ENCODE data around the gene ZNF619.
A peak's percentile ranks its signal among the peaks of the same experiment; 100 is the strongest.
"Not testable (repeated sequence)": the region's sequence is repeated elsewhere in the genome, so short reads cannot be mapped to it uniquely, and the experiment has no call there.

The ZNF619 gene

GRCh38 chr3:40455328-40455727, 21.6 kb upstream of the ZNF619 start:
- Histone ChIP-seq H3K27me3 (ENCODE audit: insufficient read depth, low read length) (no peaks in the 10 kb centered on the region), H3K9ac (ENCODE audit: low read depth, low read length) (no peak overlapping the region), H3K9me3 (ENCODE audit: insufficient read depth, low read depth, low read length) (no peaks in the 10 kb centered on the region), H3K4me1 (ENCODE audit: insufficient read depth, low read length) (peaks cover 12% of the 10 kb centered on the region; the same call in 1 of the 2 replicates), H3K4me3 (ENCODE audit: low read length) (no peak overlapping the region), H3K27ac (ENCODE audit: low read length) (no peak overlapping the region), H3K36me3 (ENCODE audit: insufficient read depth, low read depth, low read length) (peaks cover 27% of the 10 kb centered on the region)

DNA sequence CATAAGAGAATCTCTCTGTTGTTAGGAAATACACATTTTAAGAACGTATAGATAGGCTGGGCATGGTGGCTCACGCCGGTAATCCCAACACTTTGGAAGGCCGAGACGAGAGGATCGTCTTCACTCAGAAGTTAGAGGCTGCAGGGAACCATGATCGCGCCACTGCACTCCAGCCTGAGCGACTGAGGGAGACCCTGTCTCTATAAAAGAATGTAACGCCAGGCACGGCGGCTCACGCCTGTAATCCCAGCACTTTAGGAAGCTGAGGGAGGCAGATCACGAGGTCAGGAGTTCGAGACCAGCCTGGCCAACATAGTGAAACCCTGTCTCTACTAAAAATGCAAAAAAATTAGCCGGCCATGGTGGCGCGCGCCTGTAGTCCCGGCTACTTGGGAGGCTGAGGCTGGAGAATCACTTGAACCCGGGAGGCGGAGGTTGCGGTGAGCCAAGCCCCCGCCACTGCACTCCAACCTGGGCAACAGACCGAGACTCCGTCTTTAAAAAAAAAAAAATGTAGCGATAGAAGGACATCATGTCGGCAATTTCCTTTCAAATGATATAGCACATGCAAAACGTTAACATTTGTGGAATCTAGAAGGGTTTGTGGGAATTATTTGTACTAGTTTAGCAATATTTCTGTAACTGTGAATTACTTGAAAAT, 20.5 kb upstream of the ZNF619 start:
- Histone ChIP-seq H3K4me1 (ENCODE audit: insufficient read depth, low read length) (peaks cover 12% of the 10 kb centered on the region; the same call in 1 of the 2 replicates), H3K27ac (ENCODE audit: low read length) (peak overlapping the region; percentile 97), H3K27me3 (ENCODE audit: insufficient read depth, low read length) (no peaks in the 10 kb centered on the region), H3K9ac (ENCODE audit: low read depth, low read length) (peak overlapping the region; percentile 99), H3K36me3 (ENCODE audit: insufficient read depth, low read depth, low read length) (peaks cover 38% of the 10 kb centered on the region), H3K9me3 (ENCODE audit: insufficient read depth, low read depth, low read length) (no peaks in the 10 kb centered on the region), H3K4me3 (ENCODE audit: low read length) (peak overlapping the region; percentile 100)

DNA sequence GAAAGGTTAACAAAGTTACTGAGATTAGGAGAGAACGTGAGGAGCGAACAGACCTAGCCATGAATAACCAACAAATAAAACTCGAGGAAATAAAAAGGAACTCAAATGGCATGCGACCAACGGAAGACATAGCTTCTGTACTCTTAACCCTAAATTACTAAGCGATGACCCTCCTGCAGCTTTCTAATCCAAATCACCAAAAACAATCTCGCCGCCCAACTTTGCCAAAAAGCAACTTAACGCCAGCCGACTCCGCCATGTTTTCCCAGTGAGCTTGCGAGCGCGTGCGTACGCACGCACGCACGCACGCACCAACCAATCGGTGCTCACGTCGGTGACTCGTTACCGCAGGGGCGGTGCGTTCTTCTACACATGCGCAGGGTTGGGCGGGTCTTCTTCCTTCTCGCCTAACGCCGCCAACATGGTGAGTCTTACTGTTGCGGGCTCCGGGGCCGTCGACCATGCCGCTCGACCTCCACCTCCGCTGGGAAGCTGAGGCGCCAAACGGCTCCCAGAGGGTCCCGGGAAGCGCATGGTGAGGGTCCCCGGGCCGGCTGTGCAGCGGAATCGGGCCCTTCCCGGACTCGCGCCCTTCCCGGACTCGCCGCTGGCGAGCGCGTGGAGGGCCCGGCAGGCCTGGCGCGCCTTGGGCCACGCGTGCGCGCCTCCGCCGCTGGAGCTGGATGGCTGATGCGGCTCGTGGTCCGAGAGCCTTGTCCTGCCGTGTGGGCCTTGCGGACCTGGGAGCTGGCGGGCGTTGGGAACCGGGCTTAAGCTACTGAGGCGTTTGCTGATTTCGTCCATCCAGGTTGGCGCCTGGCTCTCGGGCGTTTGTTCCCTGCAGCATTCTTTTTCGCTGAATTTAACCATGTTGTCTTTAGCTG, 19.7 kb upstream of the ZNF619 start, which contains the start of gene RPL14:
Gene RPL14, plus strand, starts transcription at position 400 of the 884 bp plus-strand sequence. Its CDS starts 133 bp downstream, at position 533.
- H3K4me1 ChIP-seq (ENCODE audit: insufficient read depth, low read length) = peaks cover 12% of the 10 kb centered on the region; the same call in 1 of the 2 replicates
- peak within 1 kb of the TSS; percentile 100 for H3K4me3 ChIP-seq (ENCODE audit: low read length)
- no peaks in the 10 kb centered on the region for H3K27me3 ChIP-seq (ENCODE audit: insufficient read depth, low read length)
- peaks cover 46% of the 10 kb centered on the region for H3K36me3 ChIP-seq (ENCODE audit: insufficient read depth, low read depth, low read length)
- peak within 1 kb of the TSS; percentile 97 for H3K27ac ChIP-seq (ENCODE audit: low read length)
- H3K9ac ChIP-seq (ENCODE audit: low read depth, low read length) = peak within 1 kb of the TSS; percentile 99
- H3K9me3 ChIP-seq (ENCODE audit: insufficient read depth, low read depth, low read length) = no peaks in the 10 kb centered on the region

- peaks cover 12% of the 10 kb centered on the region; the same call in 1 of the 2 replicates for H3K4me1 ChIP-seq (ENCODE audit: insufficient read depth, low read length)
- no peaks in the 10 kb centered on the region for H3K9me3 ChIP-seq (ENCODE audit: insufficient read depth, low read depth, low read length)
- H3K4me3 ChIP-seq (ENCODE audit: low read length) = peak overlapping the region; percentile 100
- H3K9ac ChIP-seq (ENCODE audit: low read depth, low read length) = peak overlapping the region; percentile 99; the same call in 1 of the 2 replicates
- no peaks in the 10 kb centered on the region for H3K27me3 ChIP-seq (ENCODE audit: insufficient read depth, low read length)
- no peak overlapping the region for H3K27ac ChIP-seq (ENCODE audit: low read length)
- H3K36me3 ChIP-seq (ENCODE audit: insufficient read depth, low read depth, low read length) = peaks cover 57% of the 10 kb centered on the region
These were observed 18.4 kb upstream of the ZNF619 start for GRCh38 chr3:40458473-40458872.

DNA sequence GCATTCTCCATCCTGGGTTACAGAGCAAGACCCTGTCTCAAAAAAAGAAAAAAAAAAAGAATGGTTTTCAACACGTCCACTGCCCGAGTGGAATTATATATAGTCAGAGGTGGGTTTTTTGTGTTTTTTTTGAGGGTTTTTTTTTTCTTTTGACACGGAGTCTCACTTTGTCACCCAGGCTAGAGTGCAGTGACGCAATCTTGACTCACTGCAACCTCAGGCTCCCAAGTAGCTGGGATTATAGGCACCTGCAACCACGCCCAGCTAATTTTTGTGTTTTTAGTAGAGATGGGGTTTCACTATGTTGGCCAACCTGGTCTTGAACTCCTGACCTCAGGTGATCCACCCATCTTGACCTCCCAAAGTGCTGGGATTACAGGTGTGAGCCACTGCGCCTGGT, 16.4 kb upstream of the ZNF619 start:
- not testable (repeated sequence) for H3K9me3 ChIP-seq (ENCODE audit: insufficient read depth, low read depth, low read length); H3K9ac ChIP-seq (ENCODE audit: low read depth, low read length); H3K27ac ChIP-seq (ENCODE audit: low read length); H3K27me3 ChIP-seq (ENCODE audit: insufficient read depth, low read length); H3K4me3 ChIP-seq (ENCODE audit: low read length)
- Histone ChIP-seq H3K4me1 (ENCODE audit: insufficient read depth, low read length) (peaks cover 12% of the 10 kb centered on the region; the same call in 1 of the 2 replicates), H3K36me3 (ENCODE audit: insufficient read depth, low read depth, low read length) (peaks cover 77% of the 10 kb centered on the region)

DNA sequence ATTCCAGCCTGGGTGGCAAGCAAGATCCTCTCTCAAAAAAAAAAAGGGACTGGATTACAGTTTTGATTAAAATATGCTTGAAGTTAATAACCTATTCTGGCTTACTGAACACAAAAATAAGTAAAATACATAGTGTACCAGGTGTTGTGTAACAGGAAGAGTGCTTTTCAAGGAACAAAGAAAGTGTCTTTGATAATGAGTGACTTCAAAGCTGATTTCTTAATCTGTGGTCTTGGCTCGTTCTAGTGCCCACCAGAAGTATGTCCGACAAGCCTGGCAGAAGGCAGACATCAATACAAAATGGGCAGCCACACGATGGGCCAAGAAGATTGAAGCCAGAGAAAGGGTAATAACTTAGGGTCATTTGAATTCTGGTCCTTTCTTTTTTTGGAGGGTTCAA, 15.8 kb upstream of the ZNF619 start:
- peaks cover 79% of the 10 kb centered on the region for H3K36me3 ChIP-seq (ENCODE audit: insufficient read depth, low read depth, low read length)
- H3K27ac ChIP-seq (ENCODE audit: low read length) = no peak overlapping the region
- H3K27me3 ChIP-seq (ENCODE audit: insufficient read depth, low read length) = no peaks in the 10 kb centered on the region
- H3K9ac ChIP-seq (ENCODE audit: low read depth, low read length) = no peak overlapping the region
- no peaks in the 10 kb centered on the region for H3K9me3 ChIP-seq (ENCODE audit: insufficient read depth, low read depth, low read length)
- H3K4me3 ChIP-seq (ENCODE audit: low read length) = no peak overlapping the region
- peaks cover 12% of the 10 kb centered on the region; the same call in 1 of the 2 replicates for H3K4me1 ChIP-seq (ENCODE audit: insufficient read depth, low read length)

DNA sequence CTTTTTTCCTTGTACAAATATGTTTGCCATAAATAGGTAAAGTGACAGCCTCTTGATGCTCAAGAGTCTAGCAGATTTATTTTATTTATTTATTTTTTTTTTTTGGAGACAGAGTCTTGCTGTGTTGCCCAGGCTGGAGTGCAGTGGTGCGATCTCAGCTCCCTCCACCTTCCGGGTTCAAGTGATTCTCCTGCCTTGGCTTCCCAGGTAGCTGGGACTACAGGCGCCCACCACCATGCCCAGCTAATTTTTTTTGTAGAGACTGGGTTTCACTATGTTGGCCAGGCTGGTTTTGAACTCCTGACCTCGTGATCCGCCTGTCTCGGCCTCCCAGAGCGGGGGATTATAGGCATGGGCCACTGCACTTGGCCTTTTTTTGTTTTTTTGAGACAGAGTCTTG, 14.1 kb upstream of the ZNF619 start:
- H3K36me3 ChIP-seq (ENCODE audit: insufficient read depth, low read depth, low read length) = peaks cover 82% of the 10 kb centered on the region

GRCh38 chr3:40463579-40463978, 13.3 kb upstream of the ZNF619 start:
- Histone ChIP-seq H3K9ac (ENCODE audit: low read depth, low read length) (no peak overlapping the region), H3K4me3 (ENCODE audit: low read length) (no peak overlapping the region), H3K27me3 (ENCODE audit: insufficient read depth, low read length) (no peaks in the 10 kb centered on the region), H3K4me1 (ENCODE audit: insufficient read depth, low read length) (peaks cover 7% of the 10 kb centered on the region; the same call in 1 of the 2 replicates), H3K36me3 (ENCODE audit: insufficient read depth, low read depth, low read length) (peaks cover 75% of the 10 kb centered on the region), H3K27ac (ENCODE audit: low read length) (no peak overlapping the region), H3K9me3 (ENCODE audit: insufficient read depth, low read depth, low read length) (no peaks in the 10 kb centered on the region)

More for the DNA sequence above, 14.1 kb upstream of the ZNF619 start:
- not testable (repeated sequence) for H3K27me3 ChIP-seq (ENCODE audit: insufficient read depth, low read length); H3K9ac ChIP-seq (ENCODE audit: low read depth, low read length); H3K27ac ChIP-seq (ENCODE audit: low read length); H3K9me3 ChIP-seq (ENCODE audit: insufficient read depth, low read depth, low read length); H3K4me3 ChIP-seq (ENCODE audit: low read length)
- H3K4me1 ChIP-seq (ENCODE audit: insufficient read depth, low read length) = peaks cover 12% of the 10 kb centered on the region; the same call in 1 of the 2 replicates

- peaks cover 65% of the 10 kb centered on the region for H3K36me3 ChIP-seq (ENCODE audit: insufficient read depth, low read depth, low read length)
These were observed 12.4 kb upstream of the ZNF619 start for GRCh38 chr3:40464339-40465110.

GRCh38 chr3:40465111-40465407, 11.9 kb upstream of the ZNF619 start:
- no peaks in the 10 kb centered on the region for H3K4me1 ChIP-seq (ENCODE audit: insufficient read depth, low read length)
- no peak overlapping the region for H3K9ac ChIP-seq (ENCODE audit: low read depth, low read length)
- no peak overlapping the region for H3K27ac ChIP-seq (ENCODE audit: low read length)

More at GRCh38 chr3:40464339-40465110, 12.4 kb upstream of the ZNF619 start:
- no peaks in the 10 kb centered on the region for H3K4me1 ChIP-seq (ENCODE audit: insufficient read depth, low read length)
- H3K4me3 ChIP-seq (ENCODE audit: low read length) = no peak overlapping the region
- H3K9me3 ChIP-seq (ENCODE audit: insufficient read depth, low read depth, low read length) = no peaks in the 10 kb centered on the region
- no peak overlapping the region for H3K27ac ChIP-seq (ENCODE audit: low read length)
- no peak overlapping the region for H3K9ac ChIP-seq (ENCODE audit: low read depth, low read length)
- H3K27me3 ChIP-seq (ENCODE audit: insufficient read depth, low read length) = no peaks in the 10 kb centered on the region

DNA sequence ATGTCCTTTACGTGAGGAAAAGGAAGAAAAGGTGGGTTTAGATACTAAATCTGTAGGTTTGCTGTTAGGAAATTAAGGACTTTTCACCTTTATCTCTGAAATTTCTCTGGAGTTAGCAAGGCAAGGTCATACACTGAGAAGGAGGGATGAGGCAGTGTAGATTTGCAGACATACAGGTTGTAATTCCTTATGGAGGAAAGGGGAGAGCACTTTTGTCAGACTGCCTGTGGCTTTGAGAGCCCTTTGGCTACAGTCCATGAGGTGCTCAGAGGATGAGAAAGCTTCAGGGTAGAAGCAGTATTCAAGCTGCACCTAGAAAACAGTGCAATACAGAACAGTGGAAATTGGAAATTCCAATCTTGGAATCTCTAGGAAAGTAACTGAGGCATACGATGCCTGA, 11.5 kb upstream of the ZNF619 start:
- no peaks in the 10 kb centered on the region for H3K4me1 ChIP-seq (ENCODE audit: insufficient read depth, low read length)
- H3K27ac ChIP-seq (ENCODE audit: low read length) = no peak overlapping the region
- no peak overlapping the region for H3K4me3 ChIP-seq (ENCODE audit: low read length)
- H3K9me3 ChIP-seq (ENCODE audit: insufficient read depth, low read depth, low read length) = no peaks in the 10 kb centered on the region
- H3K36me3 ChIP-seq (ENCODE audit: insufficient read depth, low read depth, low read length) = peaks cover 56% of the 10 kb centered on the region
- no peaks in the 10 kb centered on the region for H3K27me3 ChIP-seq (ENCODE audit: insufficient read depth, low read length)
- no peak overlapping the region for H3K9ac ChIP-seq (ENCODE audit: low read depth, low read length)

More at GRCh38 chr3:40465111-40465407, 11.9 kb upstream of the ZNF619 start:
- no peak overlapping the region for H3K4me3 ChIP-seq (ENCODE audit: low read length)
- H3K9me3 ChIP-seq (ENCODE audit: insufficient read depth, low read depth, low read length) = no peaks in the 10 kb centered on the region
- no peaks in the 10 kb centered on the region for H3K27me3 ChIP-seq (ENCODE audit: insufficient read depth, low read length)
- peaks cover 60% of the 10 kb centered on the region for H3K36me3 ChIP-seq (ENCODE audit: insufficient read depth, low read depth, low read length)

All from iPS-20b (cell line).